NCI-H69 (cell line): ENCODE measurements around the gene SMAD3.
A peak's percentile ranks its signal among the peaks of the same experiment; 100 is the strongest.

Source experiments
- DNase-seq: peaks from one replicate; lab custom pipeline; 2025; lab: John Stamatoyannopoulos, UW

The SMAD3 gene

DNA sequence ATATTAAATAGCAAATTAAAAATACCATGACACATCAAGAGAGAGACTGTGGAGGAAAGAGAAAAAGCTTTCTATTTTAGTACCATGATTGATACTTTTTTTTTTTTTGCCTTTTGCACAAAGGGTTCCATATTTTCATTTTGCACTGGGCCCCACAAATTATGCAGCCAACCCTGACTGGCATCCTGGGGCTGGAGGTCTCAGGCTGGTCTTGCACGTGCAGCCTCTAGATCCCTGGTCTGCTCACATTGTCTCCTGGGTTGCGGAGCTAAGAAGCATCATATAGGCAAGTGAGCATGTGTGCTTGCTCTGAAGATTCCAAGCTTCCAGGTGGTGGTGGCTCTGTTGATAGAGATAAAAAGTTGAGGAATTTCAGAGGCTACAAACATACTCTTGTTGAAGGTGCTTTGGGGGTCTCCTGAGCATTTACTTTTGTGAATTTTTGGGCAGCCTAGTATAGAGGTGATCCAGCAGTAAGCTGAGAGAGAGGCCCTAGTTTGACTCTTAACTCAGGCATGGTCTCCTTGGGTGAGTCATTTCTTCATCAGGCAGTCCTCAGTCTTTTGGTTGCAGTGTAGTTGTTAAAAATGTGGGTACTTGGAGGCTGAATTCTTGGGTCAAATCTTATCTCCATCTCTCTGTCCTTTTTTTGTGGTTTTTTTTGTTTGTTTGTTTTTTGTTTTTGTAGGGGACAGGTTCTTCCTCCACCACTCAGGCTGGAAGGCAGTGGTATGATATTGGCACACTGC, 31.3 kb downstream of the SMAD3 start:
- DNase-seq = no peak

DNA sequence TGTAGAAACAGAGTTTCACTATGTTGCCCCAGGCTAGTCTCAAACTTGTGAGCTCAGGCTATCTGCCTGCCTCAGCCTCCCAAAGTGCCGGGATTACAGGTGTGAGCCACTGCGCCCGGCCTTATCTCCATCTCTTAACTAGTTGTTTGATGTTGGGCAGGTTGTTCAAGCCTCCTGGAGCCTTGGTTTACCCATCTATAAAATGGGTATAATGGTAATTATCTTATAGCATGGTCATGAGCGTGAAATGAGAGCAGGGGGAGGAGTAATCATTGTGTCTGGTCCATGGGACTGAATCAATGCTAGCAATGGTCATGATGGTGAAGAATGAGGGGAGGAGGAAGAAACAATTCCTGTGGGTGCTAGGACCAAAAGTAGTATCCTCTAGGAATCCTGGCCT, 32.0 kb downstream of the SMAD3 start:
- no peak for DNase-seq

DNA sequence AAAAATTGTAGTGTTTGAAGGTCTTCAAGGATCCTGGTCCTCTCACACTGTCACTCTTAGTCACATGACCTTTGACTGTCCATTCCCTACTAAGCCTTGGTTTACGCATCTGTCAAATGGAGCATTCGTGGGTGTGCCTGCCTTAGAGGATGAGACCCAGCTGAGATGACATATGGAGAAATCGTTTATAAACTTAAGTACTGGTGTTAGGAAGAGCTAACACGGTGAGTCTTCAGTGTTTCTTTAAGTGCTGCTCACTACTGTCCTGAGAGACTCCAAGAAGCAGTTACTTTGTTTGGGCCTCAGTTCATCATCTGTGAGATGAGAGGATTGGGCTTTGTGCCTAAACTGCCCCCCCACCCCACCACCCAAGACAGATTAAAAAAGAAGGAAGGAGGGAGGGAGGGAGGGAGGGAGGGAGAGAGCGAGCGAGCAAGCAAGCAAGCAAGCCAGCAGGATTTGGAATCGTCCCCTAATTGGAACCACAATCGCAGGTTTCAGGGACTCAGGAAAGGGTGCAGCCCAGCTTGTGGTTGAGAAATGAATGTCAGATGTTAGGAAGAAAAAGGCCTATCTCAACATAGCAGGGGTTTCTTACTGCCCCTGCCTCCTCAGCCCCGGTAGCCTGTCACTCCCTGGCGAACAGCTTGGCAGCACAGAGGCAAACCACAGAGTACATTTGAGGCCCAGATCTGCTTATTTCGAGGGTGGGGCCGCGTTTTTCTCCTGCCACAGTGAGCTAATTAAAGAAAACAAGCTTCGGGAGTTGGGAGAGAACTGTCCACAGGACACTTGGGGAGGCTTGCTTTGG, 32.7 kb downstream of the SMAD3 start:
- no peak for DNase-seq

DNA sequence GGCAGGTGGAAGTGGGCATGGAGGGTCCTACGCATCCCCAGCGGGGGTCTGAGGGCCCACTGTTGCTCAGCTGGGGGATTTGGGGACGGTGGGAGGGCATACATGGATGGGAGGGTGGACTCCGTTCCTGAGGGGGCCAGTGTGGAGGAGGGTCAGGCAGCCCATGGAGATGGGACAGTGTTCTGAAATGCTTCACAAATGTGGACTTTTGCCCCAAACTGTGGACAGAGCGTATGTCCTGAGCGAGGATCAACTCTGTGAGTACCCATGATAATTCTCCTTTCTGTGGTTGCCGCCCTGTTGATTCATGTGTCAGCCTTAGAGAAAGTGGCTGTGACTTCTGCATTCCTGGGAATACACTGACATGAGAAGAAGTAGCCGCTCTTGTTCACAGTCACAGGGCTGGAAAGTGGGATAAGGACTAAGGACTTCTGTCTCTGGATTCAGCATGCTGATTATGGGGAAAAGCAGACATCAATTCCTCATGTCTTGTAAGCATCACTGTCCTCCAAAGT, 33.4 kb downstream of the SMAD3 start:
- no peak for DNase-seq

DNA sequence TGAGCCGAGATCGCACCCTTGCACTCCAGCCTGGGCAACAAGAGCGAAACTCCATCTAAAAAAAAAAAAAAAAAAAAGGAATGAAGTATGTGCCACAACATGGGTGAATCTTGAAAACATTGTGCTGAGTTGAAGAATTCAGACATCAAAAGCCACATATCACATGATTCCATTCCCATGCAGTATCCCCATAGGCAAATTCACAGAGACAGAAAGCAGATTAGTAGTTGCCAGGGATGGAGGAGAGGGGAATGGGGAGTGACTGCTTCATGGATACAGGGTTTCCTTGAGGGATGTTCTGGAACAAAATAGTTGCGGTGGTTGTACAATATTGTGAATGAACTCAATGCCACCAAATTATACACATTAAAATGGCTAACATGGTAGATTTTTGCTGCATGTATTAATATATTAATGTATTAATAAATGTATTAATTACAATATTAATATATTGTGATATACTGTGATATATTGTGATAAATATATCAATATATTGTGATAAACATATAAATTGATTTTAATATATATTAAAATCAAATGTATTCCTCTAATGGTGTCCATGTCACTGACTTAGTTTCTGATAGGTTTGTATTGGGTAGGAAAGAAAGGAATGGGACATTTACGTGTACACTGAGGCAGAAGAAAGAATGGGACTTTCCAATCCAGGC, 34.9 kb downstream of the SMAD3 start:
- no peak for DNase-seq

DNA sequence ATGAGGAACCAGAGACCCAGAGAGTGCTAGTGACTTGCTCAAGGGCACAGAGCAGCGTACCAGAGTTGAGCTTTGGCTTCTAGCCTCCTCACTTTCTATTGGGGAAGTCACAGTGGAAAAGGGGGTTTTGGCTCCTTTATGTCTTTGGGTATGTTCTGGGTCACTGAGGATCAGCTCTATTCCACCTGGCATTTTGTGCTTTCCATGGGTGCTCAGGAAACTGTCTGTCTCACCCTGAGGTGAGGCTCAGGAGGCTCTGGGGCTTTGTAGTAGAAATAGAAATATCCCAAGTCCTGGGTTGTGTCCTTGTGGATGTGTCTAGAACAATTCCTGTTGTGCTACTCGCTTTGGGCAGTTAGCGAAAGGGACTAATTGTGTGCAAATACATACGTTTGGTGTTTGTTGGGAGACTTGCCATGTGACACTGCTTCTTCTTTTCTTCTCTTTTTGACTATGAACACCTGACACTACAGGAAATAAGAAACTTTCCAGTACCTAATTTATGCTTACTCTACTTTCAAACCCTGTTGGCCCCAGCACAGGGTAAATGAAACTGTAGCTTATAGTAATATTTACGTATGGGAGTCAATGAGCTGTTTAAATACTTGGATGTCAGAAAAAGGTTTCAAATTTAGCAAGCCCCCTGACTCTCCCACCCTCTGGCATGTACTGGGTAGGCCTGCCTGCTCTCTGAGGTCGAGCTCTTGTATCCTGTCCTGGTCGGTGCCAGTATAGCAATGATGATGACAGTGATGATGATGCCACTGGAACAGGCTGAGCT, 35.6 kb downstream of the SMAD3 start:
- no peak for DNase-seq

DNA sequence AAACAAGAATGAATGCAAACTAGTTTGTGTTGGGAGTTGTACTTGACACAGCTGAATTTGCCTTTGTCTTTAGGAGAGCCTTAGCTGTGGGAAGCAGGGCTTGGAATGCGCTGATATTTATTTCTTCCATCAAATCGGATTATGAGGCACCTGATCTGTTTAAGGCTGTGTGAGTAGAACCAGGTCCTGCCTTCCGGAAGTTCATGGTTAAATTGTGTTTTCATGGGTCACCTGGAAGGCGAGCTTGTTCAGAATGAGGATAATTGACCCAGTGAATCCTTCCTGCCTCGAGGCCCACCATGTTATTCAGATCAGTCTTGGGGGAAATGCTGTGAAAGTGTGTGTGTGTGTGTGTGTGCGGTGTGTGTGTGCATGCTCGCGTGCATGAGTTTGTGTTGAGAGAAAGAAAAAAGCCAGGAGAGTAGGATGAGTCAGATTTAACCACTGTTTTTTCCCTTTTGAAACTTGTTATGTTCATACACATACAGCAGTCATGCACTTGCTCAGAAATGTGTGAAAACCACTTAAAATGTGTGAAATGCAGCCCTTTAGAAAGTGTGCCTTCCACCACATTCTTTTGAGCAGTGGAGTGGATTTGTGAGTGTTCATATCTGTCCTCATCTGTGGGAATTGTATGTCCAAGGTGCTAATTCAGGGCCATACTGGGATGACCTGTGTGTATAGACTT, 36.7 kb downstream of the SMAD3 start:
- DNase-seq = no peak

DNA sequence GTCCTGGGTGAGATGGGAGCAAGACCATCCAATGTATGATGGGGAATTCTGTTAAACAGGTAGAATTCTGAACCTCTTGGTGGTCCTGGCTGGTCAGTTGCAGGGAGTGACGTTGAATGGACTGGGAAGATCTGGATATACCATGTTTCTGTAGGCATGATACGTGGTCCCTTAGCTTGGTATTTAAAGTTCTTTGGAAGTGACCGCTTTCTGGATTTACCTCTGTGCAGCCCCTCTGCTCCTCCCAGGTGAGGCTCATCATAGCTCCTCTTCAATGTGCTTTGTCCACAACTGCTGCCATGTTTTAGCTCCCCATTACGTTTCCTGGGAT, 37.2 kb downstream of the SMAD3 start:
- no peak for DNase-seq

DNA sequence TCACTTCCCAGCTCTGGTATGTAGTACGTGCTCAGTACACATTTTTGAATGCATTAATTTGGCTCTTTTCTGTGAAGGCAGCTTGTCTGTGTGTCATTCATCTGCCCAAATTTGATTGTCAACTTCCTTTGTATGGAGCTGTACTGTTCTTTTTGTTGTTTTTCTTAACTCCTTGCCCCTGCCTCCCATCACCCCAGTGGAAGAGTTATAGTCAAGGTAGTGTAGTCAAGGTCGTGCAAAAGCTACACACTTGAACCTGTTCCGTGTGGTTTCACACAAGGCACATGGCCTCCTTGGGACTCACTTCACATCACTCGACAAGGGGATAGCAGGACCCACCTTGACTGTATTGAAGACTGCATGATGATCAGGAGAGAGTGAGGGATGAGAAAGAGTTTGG, 37.6 kb downstream of the SMAD3 start:
- DNase-seq = no peak

DNA sequence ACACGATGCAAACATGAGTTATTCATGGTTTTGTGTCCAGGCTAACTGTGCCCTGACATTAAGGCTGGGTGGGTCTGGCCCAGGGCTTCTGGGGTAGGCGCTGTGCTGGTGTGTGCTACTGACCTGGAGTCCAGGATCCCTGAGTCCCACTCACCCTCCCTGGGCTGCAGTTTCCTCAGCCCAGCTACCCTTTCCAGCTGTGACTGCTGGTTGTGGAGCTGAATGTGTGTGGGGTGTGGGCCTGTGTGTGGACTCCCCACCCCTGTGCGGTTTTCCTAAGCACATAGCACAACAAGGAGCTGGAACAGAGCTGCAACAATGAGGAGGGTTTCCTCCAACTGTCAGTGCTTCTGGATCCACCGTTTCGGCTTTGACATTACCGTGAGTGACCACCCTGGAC, 38.0 kb downstream of the SMAD3 start:
- DNase-seq = no peak

DNA sequence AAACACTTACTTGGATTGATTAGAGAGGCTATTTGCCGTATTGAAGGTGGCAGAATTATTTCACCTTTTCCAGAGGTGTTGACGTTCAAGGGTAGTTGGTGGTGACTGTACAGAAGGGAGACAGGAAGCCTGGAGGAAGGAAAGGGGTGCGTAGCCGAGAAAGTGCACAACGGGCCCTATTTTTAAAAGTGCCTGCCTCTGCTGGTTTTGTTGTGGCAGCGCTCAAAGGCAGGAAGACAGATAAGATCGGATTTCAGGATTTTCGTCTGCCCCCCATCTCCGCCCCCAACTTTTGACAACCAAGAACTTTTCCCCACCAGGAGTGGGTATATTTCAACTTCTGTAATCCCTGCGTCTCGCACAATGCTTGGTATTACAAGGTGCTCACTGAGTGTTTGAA, 38.5 kb downstream of the SMAD3 start:
- no peak for DNase-seq

DNA sequence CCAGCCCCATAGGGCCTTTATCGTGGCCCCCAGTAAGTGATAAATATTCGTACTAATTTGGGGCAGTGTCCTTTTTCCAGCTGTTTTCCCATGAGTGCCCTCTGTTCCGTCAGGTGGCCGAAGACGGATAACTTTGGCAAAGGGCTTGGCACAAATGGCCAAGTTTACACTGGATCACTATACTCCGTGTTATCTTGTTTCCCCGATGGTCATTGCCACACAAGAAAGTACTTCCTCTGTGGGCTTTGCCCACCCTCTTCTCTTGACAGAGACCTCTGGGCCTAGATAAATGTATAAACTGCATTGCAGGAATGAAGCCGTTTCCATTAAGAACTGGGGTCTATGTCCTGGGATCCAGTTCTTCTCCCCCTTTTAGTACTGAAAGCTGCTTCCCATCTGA, 39.1 kb downstream of the SMAD3 start:
- DNase-seq = no peak

DNA sequence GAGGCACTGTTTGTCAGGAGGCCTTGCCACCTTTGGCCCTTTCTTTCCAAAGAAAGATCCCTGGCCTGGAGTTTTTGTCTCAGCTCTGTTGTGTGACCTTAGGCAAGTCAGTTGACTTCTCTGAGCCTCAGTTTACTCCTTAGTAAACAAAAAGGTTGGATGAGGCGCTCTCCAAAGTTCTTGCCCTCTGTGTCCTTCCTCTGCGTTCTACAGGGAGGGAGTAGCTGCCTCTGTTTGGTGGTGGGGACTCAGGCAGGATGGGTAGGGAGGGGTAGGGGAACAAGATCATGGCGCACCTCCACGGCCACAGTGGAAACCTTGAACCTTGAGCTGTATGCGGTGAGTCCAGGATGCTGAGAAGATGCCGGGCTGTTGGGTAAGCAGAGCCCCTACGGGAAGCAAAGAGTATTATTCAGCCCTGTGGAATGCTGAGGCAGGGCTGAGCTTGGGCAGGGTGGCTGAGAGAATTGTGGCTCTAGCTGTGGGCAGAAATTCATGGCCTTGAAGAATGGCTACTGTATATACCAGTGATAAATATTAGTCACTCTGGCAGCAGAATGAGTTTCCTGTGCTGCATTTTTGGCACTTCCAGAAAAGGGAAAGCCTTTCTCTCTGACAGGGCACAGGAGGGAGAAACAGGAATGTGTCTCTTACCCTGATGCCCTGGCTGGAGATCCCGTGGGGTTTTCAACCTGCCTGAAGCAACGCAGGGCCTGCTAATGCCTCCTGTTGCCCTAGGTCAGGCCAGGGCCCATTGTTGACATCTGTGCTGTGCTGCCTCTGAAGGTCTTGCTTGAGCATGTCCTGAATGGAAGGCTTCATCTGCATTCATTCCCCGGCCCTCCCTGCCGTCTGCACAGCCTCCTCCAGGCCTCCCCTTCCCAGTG, 39.9 kb downstream of the SMAD3 start:
- no peak for DNase-seq

DNA sequence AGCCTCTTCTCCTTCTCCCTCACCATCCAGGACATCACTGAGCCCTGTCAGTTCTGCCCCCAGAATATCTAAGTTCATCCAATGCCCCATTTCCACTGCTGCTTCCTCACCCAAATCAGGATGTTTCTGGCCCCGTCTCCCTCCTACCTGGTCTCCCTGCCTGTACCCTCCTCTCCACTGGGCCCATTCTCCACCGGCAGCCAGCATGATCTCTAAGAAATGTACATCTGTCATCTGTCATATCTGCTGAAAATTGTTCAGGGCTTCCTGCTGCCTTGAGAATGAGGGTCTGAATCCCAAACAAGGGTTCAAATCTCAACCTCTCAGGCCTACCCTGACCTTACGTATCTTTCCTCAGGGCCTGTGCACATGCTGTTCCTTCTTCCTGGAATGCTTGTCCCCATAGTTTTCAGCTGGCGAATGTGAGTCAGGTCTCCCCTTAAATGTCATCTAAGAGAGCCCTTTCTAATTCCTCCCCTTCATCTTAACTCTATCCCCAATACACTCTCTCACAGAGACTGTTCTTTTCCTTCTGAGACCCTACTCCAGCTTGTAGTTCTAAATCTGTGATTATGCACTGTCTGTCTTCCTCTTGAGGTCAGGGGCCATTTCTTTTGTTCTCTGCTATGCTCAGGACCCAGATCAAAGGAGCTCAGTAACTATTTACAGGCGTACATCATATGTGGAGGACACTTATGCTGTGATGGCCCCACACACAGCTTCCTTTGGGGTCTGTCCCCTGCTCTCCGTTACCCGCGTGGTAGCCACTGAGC, 40.8 kb downstream of the SMAD3 start:
- DNase-seq = no peak

DNA sequence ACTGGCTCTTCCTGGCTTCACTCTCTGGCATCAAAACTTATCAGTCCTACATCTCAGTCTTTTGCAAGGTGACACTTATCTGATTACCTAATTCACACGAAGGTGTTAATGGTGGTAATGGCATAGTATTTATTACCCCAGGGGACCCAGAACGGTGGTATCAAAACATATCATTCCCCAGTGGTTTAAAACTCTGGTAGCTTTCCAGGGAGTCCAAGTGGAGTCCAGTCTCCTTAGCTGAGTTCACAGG, 41.3 kb downstream of the SMAD3 start:
- no peak for DNase-seq

DNA sequence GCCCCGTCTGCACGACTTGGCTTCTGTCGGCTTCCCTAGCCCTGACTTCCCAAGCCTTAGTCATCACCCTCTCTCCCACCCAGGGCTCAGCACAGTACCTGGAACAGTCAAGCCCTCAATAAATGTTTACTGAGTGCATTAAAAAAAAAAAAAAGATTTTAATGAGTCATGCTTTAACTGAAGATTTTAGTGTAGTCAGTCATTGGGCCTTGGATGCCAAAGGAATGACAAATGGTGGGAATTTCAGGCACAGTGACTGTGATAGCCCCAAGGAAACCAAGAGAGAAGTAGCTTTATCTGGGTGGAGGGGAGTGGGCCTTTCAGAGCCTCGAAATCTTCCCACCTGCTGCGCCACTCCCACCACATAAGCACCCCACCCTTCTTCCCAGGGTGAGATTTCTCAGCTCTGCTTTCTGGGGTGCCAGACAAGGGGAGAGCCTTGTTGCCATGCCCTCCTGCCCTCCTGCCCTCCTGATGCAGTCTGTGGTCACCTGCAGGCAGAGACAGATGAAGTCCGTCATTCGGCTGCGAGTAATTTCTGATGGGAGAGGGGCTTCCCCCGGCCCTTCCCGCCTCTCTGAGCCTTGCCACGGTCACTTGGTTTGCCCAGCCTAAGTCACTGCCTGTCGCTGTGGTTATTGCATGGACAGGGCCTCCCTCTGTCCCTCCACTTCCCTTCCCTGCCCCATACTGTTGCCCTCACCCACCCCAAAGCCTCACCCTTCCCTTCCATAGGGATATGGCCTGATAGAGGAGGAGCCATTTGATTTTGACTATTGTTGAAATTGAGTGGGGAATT, 41.8 kb downstream of the SMAD3 start:
- DNase-seq = peak; percentile 73

DNA sequence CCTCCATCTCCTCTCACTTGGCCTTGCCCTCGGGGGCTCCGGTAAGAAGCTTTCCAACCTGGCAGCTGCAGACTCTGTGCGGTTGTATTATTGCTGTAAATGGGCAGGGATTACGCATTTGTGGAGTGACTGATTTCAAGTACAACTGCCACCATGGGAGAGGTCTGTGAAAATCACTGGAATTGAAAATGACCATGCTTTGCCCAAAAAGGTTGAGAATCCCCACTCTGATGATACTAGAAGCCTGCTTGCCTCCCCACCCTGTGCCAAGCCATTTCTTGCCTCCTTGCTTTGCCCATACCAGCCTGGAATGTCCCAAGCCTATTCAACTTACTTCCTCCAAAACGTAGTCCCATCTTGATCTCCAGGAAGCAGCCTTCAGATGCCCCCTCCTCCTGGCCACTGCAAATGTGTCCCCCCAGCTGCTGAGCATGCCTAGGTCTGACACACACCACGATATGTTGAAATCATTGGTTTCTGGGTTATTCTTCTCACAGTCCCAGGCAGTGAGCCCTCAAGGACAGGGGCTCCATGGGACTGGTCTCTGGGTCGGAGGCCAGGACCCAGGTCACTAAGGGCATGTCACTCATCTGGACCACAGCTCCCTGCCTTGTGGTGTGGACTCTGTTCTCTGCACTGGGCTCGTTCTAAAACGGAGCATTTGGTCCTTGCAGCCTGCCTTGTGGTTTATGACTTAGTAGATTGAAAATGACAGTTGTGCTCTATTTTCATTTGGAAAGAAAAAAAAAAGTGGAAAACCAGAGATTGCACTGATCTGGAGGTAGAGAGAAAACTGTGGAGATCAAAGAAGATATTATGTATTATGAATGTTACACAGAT, 42.9 kb downstream of the SMAD3 start:
- DNase-seq = no peak
